ENCODE measurements around the gene GNG8.

- TF ChIP-seq TCF7L2 (IDR thresholded peaks at IDR 0.05; ENCODE audit: borderline replicate concordance, low read depth, low read length) (no peak), ZNF274 (IDR thresholded peaks at IDR 0.05; ENCODE audit: low read length) (no peak), ZNF274 (tag by site-specific recombination; IDR thresholded peaks at IDR 0.05; ENCODE audit: borderline replicate concordance) (no peak), EGR2 (tag by site-specific recombination; IDR thresholded peaks at IDR 0.05; ENCODE audit: low read depth) (no peak), ZNF391 (tag by site-specific recombination; IDR thresholded peaks at IDR 0.05; ENCODE audit: borderline replicate concordance, low read depth) (no peak)
- TF ChIP-seq, protein P1, sequence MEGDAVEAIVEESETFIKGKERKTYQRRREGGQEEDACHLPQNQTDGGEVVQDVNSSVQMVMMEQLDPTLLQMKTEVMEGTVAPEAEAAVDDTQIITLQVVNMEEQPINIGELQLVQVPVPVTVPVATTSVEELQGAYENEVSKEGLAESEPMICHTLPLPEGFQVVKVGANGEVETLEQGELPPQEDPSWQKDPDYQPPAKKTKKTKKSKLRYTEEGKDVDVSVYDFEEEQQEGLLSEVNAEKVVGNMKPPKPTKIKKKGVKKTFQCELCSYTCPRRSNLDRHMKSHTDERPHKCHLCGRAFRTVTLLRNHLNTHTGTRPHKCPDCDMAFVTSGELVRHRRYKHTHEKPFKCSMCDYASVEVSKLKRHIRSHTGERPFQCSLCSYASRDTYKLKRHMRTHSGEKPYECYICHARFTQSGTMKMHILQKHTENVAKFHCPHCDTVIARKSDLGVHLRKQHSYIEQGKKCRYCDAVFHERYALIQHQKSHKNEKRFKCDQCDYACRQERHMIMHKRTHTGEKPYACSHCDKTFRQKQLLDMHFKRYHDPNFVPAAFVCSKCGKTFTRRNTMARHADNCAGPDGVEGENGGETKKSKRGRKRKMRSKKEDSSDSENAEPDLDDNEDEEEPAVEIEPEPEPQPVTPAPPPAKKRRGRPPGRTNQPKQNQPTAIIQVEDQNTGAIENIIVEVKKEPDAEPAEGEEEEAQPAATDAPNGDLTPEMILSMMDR (tag by site-specific recombination; IDR thresholded peaks at IDR 0.05), result no peak
These were observed 49.2 kb upstream of the GNG8 start for GRCh38 chr19:46685189-46685588.

All from HEK293 (cell line).